DOHH2 (cell line): ENCODE results near the gene ZNF561.

ENCODE experiments used
- EZH2phosphoT487 ChIP-seq: fragments of 200-600 bp; sonication (generic); IDR thresholded peaks from 2 replicates; pipeline ENCODE4 v1.6.1; 2017; ENCODE audit warnings: borderline replicate concordance, mild to moderate bottlenecking, antibody characterized with exemption, low read length, moderate library complexity, mixed read lengths
- TF ChIP-seq, protein P1 (sequence below): fragments of 200-600 bp; sonication (generic); IDR thresholded peaks from one replicate; pipeline ENCODE4 v1.5.1; 2014; ENCODE audit warnings: antibody characterized with exemption, mild to moderate bottlenecking, low read depth, low read length; ENCODE audit not compliant: poor library complexity, severe bottlenecking

DNA sequence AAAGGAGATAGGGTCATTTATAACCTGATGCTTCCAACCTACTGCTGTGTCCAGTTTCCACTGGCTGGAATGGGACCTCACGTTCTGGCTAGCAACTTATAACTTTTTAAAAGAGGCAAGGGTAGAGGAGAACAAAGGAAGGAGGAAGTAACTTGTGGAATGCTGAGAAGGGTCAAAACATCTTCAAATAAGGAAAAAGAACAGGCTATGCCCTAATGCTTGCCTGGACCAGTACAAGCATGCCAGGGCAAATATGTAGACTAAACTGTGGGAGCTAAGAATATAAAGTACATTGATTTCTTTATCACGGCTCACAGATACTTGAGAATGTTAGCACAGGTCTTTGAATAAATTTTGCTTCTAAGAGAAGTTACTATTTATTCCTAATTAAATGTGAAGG, 1.5 kb upstream of the ZNF561 start:
- TF ChIP-seq, protein P1, sequence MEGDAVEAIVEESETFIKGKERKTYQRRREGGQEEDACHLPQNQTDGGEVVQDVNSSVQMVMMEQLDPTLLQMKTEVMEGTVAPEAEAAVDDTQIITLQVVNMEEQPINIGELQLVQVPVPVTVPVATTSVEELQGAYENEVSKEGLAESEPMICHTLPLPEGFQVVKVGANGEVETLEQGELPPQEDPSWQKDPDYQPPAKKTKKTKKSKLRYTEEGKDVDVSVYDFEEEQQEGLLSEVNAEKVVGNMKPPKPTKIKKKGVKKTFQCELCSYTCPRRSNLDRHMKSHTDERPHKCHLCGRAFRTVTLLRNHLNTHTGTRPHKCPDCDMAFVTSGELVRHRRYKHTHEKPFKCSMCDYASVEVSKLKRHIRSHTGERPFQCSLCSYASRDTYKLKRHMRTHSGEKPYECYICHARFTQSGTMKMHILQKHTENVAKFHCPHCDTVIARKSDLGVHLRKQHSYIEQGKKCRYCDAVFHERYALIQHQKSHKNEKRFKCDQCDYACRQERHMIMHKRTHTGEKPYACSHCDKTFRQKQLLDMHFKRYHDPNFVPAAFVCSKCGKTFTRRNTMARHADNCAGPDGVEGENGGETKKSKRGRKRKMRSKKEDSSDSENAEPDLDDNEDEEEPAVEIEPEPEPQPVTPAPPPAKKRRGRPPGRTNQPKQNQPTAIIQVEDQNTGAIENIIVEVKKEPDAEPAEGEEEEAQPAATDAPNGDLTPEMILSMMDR = no peak
- no peak for TF ChIP-seq EZH2phosphoT487
